Urinary bladder (tissue), 4 donors: Measurements from ENCODE around the gene VPS54. TPM values are rescaled to one million over a fixed set of nuclear protein-coding genes. Genes with fewer than 3 reads are reported as not detected.
"Not testable (repeated sequence)": the region's sequence is repeated elsewhere in the genome, so short reads cannot be mapped to it uniquely, and the experiment has no call there.

Experiments
- DNase-seq: peaks from one replicate; pipeline ENCODE4 v3.0.0-alpha.2; 2015; ENCODE audit errors: extremely low spot score
- H3K27ac ChIP-seq: one replicate; pipeline ENCODE4 v1.5.1; 2013; ENCODE audit warnings: low read depth, mild to moderate bottlenecking, moderate library complexity
- H3K36me3 ChIP-seq: one replicate; pipeline ENCODE4 v1.6.1; 2013; ENCODE audit warnings: mild to moderate bottlenecking, moderate library complexity; ENCODE audit not compliant: insufficient read depth
- H3K4me1 ChIP-seq: one replicate; pipeline ENCODE4 v1.6.1; 2013; ENCODE audit warnings: mild to moderate bottlenecking, moderate library complexity; ENCODE audit not compliant: insufficient read depth
- H3K4me3 ChIP-seq: one replicate; pipeline ENCODE4 v1.5.1; 2013; ENCODE audit warnings: low read depth, low read length
- WGBS: extraction: QIAGEN DNeasy Blood & Tissue Kit; methylation state at CpG from one replicate; pipeline ENCODE4 v1.1.7; 2013; 5-methylcytosine and 5-hydroxymethylcytosine counted together
- polyA plus RNA-seq: library from polyadenylated mRNA; stranded (reverse); fragments of 200-250 nt; gene quantifications from one replicate; pipeline ENCODE4 v1.2.3, GENCODE V29; 2013
- total RNA-seq: library from RNA; depleted of rRNA; stranded (reverse); fragments of >200 nt; gene quantifications from one replicate; pipeline ENCODE4 v1.2.3, GENCODE V29; 2014
- donor health status: healthy with polysubstance abuse.
- donor health status: healthy.

Gene VPS54
- total and polyA plus RNA-seq, 2 donors, result 14.0 to 64.4 TPM

DNA sequence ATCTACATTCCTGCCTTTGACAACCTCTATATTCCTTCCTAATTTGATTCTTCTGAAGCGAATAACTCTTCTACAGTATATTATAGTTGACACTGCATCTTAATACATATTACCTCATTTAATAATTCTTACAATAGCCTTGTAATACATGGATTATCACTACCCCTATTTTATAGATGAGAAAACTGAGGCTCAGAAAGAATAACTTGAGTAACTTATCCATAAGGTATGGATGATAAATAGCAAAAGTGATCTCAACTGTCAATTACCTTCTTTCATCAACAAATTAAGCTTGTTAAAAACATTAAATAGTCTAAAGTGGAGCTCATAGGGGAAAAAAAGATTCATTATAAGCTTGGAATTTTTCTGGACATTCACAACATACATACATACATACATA lies 4.6 kb downstream of the VPS54 start:
- H3K4me1 ChIP-seq, result no peaks in the 10 kb centered on the region
- DNase-seq, result no peak
- H3K4me3 ChIP-seq, result no peak overlapping the region
- 99% methylated on average over 1 of the region's 1 CpG for WGBS
- no peak overlapping the region for H3K27ac ChIP-seq
- no peaks in the 10 kb centered on the region for H3K36me3 ChIP-seq

DNA sequence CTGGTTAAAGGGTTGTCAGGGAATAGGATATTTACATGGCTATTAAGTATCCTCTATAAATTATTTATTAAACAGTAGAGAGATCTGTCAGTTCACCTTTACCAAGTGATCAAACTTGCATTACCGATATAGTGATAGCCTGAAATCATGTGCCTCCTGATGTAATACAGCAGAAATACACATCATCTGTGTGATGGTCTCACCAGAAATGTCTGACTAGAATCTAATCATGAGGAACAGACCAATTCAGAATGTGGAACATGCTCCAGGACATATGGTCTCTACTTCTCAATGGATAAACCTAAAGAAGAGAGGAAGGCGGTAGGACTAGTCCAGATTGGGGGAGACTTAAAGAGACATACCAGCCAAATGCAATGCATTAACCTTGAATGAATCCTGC lies 6.2 kb downstream of the VPS54 start:
- WGBS, result 98% methylated on average over 2 of the region's 2 CpGs
- Histone ChIP-seq H3K4me1 (no peaks in the 10 kb centered on the region), H3K27ac (no peak overlapping the region), H3K4me3 (no peak overlapping the region), H3K36me3 (no peaks in the 10 kb centered on the region)
- no peak for DNase-seq

- Histone ChIP-seq H3K36me3 (no peaks in the 10 kb centered on the region), H3K4me3 (no peak overlapping the region), H3K27ac (no peak overlapping the region), H3K4me1 (no peaks in the 10 kb centered on the region)
- WGBS, result 63% methylated on average over 2 of the region's 2 CpGs
- DNase-seq, result no peak
Measured at GRCh38 chr2:64012115-64012514, 7.1 kb downstream of the VPS54 start.

DNA sequence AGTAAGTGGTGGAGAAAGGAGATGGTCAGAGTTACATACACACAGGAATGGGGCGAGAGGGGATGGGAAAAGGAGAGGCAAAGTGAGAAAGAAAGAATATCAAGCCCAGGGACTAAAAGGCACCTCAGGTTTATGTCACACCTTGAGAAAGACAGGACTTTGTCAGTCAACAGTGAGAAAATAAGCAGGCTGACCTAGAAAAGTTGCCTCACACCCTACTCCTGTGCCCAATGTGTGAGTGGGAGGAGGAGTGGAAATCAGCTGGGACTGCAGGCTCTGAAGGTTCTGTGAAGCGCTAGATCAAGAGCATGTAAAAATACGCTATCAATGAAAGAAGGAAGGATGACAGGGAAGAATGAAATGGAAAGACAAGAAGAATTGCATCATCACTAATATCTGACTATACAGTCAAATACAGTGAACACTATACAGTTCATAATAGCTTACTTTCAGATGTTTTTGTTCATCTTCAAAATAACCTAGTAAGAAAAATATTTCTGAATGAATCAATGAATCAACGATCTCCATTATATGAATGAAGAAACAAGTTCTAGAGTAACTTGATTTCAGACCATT lies 10.7 kb downstream of the VPS54 start:
- Histone ChIP-seq H3K4me1 (no peaks in the 10 kb centered on the region), H3K27ac (no peak overlapping the region), H3K36me3 (no peaks in the 10 kb centered on the region), H3K4me3 (no peak overlapping the region)
- DNase-seq, result no peak
- 96% methylated on average over 4 of the region's 4 CpGs for WGBS

DNA sequence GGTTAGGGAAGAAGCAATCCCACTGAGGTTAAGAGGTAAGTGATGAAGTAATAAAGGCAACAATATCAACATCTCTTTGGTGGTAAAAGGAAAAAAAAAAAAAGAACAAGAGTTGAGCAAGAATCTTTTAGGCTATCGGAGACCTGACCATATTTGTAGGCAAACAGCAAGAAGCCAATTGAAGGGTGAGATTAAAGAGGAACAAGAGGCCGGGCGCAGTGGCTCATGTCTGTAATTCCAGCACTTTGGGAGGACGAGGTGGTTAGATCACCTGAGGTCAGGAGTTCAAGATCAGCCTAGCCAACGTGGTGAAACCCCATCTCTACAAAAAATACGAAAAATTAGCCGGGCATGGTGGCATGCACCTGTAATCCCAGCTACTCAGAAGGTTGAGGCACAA lies 11.3 kb downstream of the VPS54 start:
- no peak for DNase-seq
- 94% methylated on average over 7 of the region's 7 CpGs for WGBS
- Histone ChIP-seq H3K4me3 (no peak overlapping the region), H3K4me1 (no peaks in the 10 kb centered on the region), H3K36me3 (no peaks in the 10 kb centered on the region), H3K27ac (no peak overlapping the region)

DNA sequence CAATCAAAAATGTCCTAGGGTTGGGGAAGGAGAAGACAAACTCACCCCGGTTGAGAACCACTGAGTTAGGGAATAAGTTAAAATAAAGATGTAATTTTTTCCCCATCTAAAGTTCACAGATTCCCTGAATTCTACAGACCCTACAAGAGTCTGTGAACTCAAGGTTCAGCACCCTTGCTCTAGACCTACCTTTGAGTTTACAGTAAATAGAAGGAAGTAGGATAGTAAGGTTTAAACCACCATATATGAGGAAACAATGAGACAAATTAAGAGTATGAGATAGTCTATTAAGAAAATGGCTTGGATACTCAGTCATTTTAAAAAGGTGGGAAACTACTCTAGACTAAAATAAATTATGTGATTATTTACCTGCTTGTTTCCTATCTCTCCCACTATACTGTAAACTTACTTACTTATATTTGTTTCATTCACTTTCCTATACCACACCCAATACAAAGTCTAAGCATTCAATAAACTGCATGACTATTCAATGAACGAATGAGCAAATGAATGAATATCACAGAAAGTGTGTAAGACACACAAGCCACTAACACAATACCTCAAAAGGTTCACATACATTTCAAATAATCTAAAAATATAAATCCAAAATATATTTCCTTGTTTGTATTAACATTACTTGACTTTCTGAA lies 13.4 kb downstream of the VPS54 start:
- Histone ChIP-seq H3K4me3 (no peak overlapping the region), H3K27ac (no peak overlapping the region), H3K4me1 (no peaks in the 10 kb centered on the region), H3K36me3 (no peaks in the 10 kb centered on the region)
- no peak for DNase-seq
- 95% methylated on average over 2 of the region's 2 CpGs for WGBS

DNA sequence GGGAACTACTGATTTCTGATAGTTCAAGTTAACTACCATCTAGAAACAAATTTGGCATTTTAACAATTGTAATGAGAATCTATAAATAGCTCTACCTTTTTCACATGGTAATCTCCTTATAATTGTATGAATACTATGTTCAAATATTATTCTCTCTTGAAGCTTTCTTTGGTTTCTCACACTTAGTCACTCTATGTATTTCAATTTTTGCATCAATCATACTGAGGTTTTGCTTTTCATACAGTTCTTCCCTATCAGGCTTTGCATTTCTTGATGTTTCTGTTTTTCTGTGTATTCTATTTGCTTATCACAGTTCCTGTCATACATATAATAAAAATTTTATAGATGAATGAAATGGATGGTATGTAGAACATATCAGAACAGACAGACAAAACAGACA lies 16.0 kb downstream of the VPS54 start:
- no peak for DNase-seq
- H3K4me1 ChIP-seq, result no peaks in the 10 kb centered on the region
- H3K36me3 ChIP-seq, result no peaks in the 10 kb centered on the region
- no peak overlapping the region for H3K27ac ChIP-seq
- no peak overlapping the region for H3K4me3 ChIP-seq

DNA sequence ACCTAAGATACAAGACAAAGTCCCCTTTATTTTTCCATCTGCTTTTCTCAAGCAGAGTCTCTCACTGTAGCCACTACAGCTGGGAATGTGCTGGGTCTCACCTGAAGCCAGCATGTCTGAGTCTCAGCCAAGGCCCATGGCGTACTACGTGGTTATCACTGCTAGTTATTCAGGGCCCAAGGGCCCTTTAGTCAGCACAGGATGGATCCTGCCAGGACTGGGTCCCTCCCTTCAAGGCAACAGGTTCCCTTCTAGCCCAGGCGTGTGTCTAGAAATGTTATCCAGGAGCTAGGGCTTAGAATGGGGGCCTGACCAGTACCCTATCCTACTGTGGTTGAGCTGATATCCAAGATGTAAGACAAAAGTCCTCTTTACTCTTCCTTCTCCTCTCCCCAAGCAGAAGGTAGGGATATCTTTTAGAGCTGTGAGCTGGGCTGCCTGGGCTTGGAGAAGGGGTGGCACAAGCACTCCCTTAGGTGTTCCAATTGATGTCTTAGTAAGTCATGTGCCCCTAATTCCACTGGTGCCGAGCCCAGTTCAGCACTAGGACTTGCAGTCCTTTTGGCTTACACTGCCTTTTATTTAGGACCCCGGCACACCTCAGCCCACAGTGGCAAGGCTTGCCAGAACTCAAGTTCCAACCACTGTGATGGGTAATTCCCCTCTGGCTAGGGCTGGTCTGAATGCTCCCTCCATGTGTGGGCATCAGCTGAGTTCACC lies 17.7 kb downstream of the VPS54 start:
- no peak for DNase-seq
- WGBS, result 97% methylated on average over 5 of the region's 5 CpGs
- no peaks in the 10 kb centered on the region for H3K36me3 ChIP-seq
- H3K27ac ChIP-seq, result no peak overlapping the region
- no peaks in the 10 kb centered on the region for H3K4me1 ChIP-seq
- no peak overlapping the region for H3K4me3 ChIP-seq

DNA sequence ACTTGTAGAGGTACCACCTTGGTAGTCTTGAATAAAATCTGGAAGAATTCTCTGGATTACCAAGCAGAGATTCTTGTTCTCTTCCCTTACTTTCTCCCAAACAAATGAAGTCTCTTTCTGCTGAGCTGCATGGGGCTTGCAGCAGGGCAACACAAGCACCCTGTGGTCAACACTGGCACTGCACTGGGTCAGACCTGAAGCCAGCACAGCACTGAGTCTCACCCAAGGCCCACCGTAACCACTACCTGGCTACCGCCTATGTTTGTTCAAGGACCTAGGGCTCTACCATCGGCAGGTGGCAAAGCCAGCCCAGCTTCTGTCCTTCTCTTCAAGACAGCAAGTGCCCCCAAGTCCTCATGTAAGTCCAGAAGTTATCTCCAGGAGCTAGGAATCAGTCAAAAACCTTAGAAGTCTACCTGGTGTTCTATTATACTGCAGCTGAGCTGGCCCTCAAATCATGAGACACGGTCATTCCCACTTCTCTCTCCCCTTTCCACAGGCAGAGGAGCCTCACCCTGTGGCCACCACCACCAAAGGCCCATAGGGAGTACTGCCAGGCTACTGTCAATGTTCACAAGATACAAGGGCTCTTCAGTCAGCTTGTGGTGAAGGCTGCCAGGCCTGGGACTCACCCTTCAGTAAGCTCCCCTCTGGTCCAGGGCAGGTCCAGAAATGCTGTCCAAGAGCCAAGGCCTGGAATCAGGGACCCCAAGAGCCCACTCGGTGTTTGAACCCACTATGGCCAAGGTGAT lies 18.4 kb downstream of the VPS54 start:
- Histone ChIP-seq H3K36me3 (no peaks in the 10 kb centered on the region), H3K4me3 (no peak overlapping the region), H3K4me1 (no peaks in the 10 kb centered on the region), H3K27ac (no peak overlapping the region)
- no peak for DNase-seq
- 98% methylated on average over 5 of the region's 5 CpGs for WGBS

DNA sequence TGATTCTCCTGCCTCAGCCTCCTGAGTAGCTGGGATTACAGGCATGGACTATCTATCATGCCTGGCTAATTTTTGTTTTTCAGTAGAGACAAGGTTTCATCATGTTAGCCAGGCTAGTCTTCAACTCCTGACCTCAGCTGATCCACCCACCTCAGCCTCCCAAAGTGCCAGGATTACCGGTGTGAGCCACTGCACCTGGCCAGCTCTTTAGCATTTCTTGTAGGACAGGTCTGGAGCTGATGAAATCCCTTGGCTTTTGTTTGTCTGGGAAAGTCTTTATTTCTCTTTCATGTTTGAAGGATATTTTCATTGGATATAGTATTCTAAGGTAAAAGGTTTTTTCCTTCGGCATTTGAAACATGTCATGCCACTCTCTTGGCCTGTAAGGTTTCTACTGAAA lies 20.2 kb downstream of the VPS54 start:
- DNase-seq, result no peak

GRCh38 chr2:63996582-63997198 lies 22.5 kb downstream of the VPS54 start:
- not testable (repeated sequence) for H3K36me3 ChIP-seq, DNase-seq, H3K4me1 ChIP-seq, H3K27ac ChIP-seq, H3K4me3 ChIP-seq
- 97% methylated on average over 10 of the region's 10 CpGs for WGBS

More for the DNA sequence above, 20.2 kb downstream of the VPS54 start:
- H3K4me3 ChIP-seq, result no peak overlapping the region
- no peak overlapping the region for H3K27ac ChIP-seq
- H3K4me1 ChIP-seq, result no peaks in the 10 kb centered on the region
- no peaks in the 10 kb centered on the region for H3K36me3 ChIP-seq
- WGBS, result over 99% methylated on average over 2 of the region's 2 CpGs

DNA sequence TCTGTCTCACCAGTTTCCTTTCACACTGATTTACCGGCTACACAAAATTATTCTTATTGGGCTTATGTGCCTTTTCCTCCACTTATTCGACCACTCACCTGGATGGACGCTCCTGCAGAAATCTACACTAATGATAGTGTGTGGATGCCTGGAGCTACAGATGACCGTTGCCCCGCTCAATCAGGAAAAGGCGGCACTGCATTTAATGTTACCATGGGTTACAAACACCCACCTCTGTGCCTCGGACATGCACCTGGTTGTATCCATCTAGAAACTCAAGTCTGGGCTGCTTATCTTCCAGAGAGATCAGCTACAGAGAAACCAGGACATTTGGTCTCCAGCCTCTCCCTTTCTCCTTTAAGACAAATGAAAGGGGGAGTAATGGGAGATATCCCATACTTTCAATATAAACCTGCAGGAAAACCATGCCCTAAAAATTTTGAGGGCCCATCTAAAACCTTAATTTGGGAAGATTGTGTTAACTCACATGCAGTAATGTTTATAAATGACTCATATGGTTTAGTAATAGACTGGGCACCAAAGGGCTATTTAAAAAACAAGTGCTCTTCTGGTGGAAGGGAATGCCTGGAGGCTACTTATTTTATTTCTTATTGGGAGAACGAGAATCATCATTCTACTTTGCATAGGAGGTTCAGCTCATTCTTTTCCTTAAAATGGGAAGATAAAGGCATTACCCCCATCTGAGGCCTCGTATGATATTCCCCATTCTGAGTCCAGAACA lies 24.7 kb downstream of the VPS54 start:
- H3K4me1 ChIP-seq, result not testable (repeated sequence)

DNA sequence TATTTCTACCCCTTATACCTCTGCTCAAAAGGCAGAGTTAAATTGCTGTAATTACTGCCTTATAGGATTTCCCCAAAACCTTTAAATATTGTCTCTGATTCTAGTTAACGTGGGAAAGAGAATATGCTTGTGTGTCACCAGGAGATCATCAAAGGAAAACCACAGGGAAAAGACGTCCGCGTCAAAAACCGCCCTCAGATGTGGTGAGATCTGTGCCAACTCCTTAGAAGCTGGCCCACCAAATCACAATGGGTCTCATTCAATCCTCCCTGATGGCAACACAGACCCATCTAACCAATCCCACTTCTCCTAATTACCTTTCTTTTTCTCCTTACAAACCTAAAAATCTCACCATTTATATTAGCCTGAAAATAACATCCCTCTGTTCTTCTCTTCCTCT lies 25.4 kb downstream of the VPS54 start:
- 94% methylated on average over 5 of the region's 5 CpGs for WGBS
- Histone ChIP-seq H3K27ac (no peak overlapping the region), H3K36me3 (no peaks in the 10 kb centered on the region), H3K4me3 (no peak overlapping the region), H3K4me1 (no peaks in the 10 kb centered on the region)
- no peak for DNase-seq

More for the DNA sequence above, 24.7 kb downstream of the VPS54 start:
- not testable (repeated sequence) for H3K36me3 ChIP-seq, H3K4me3 ChIP-seq, DNase-seq, H3K27ac ChIP-seq
- 97% methylated on average over 9 of the region's 9 CpGs for WGBS
